GM06990 (cell line): ENCODE measurements around the gene PACRG.

ENCODE experiments used
- DNase-seq: peaks from one replicate; pipeline ENCODE4 v3.0.0-alpha.2; 2011; ENCODE audit not compliant: insufficient read length; ENCODE audit errors: extremely low read depth
- H3K27me3 ChIP-seq: replicated peaks from 2 replicates; pipeline ENCODE4 v1.6.0; 2011; ENCODE audit warnings: low read length; ENCODE audit not compliant: control insufficient read depth, insufficient read depth
- H3K36me3 ChIP-seq: 2 replicates; pipeline ENCODE4 v1.5.1; 2011; ENCODE audit warnings: low read length; ENCODE audit not compliant: control insufficient read depth, insufficient read depth
- H3K4me3 ChIP-seq: replicated peaks from 2 replicates; pipeline ENCODE4 v1.5.1; 2011; ENCODE audit warnings: low read depth, mild to moderate bottlenecking, control low read depth, low read length
- CTCF ChIP-seq: IDR thresholded peaks from 2 replicates; pipeline ENCODE4 v1.5.1; 2011; ENCODE audit warnings: low read length, control low read depth, mild to moderate bottlenecking, inconsistent platforms; ENCODE audit not compliant: insufficient read depth, poor library complexity, severe bottlenecking

PACRG gene

GRCh38 chr6:163282672-163283071, 554.9 kb downstream of the PACRG start:
- no peaks in the 10 kb centered on the region for H3K27me3 ChIP-seq
- no peaks in the 10 kb centered on the region for H3K36me3 ChIP-seq
- H3K4me3 ChIP-seq: no peak overlapping the region
- DNase-seq: no peak
- no peak for TF ChIP-seq CTCF

GRCh38 chr6:163284151-163284550, 556.4 kb downstream of the PACRG start:
- H3K4me3 ChIP-seq: no peak overlapping the region
- no peak for TF ChIP-seq CTCF
- DNase-seq: no peak
- no peaks in the 10 kb centered on the region for H3K36me3 ChIP-seq
- H3K27me3 ChIP-seq: no peaks in the 10 kb centered on the region

GRCh38 chr6:163285691-163286090, 557.9 kb downstream of the PACRG start:
- no peaks in the 10 kb centered on the region for H3K36me3 ChIP-seq
- no peaks in the 10 kb centered on the region for H3K27me3 ChIP-seq
- DNase-seq: no peak
- no peak overlapping the region for H3K4me3 ChIP-seq
- no peak for TF ChIP-seq CTCF

- no peak for DNase-seq
- TF ChIP-seq CTCF: no peak
- no peaks in the 10 kb centered on the region for H3K27me3 ChIP-seq
- no peak overlapping the region for H3K4me3 ChIP-seq
- H3K36me3 ChIP-seq: no peaks in the 10 kb centered on the region
These were observed 559.9 kb downstream of the PACRG start for GRCh38 chr6:163287626-163288025.

- no peaks in the 10 kb centered on the region for H3K36me3 ChIP-seq
- no peak for DNase-seq
- H3K27me3 ChIP-seq: no peaks in the 10 kb centered on the region
- H3K4me3 ChIP-seq: no peak overlapping the region
- TF ChIP-seq CTCF: no peak
These were observed 560.3 kb downstream of the PACRG start for GRCh38 chr6:163288066-163288465.

- Histone ChIP-seq H3K27me3 (no peaks in the 10 kb centered on the region), H3K4me3 (no peak overlapping the region), H3K36me3 (no peaks in the 10 kb centered on the region)
- TF ChIP-seq CTCF: no peak
- DNase-seq: no peak
These were observed 561.1 kb downstream of the PACRG start for GRCh38 chr6:163288915-163289314.
